ENCODE data around the gene SLC35F5.

DNA sequence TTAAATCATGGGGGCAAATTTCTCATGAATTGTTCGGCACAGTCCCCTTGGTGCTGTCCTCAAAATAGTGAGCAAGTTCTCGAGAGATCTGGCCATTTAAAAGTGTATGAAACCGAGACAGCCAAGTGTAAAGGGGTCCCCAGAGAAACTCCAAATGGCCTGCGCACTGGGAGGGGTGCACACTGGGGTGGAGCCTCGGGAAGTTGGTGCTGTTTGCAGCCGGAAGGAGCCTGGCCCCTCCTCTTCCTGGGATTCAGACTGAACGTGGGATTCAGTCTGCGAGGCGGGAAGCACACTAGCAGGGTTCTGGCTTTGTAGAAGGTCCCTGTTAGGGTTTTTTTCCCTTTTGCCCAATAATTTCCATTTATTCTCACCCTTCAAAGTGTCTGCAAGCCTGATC lies 80.6 kb downstream of the SLC35F5 start:
- TF ChIP-seq POLR2A (IDR thresholded peaks at IDR 0.05; ENCODE audit: low read depth, low read length) = no peak
- TF ChIP-seq, protein P1, sequence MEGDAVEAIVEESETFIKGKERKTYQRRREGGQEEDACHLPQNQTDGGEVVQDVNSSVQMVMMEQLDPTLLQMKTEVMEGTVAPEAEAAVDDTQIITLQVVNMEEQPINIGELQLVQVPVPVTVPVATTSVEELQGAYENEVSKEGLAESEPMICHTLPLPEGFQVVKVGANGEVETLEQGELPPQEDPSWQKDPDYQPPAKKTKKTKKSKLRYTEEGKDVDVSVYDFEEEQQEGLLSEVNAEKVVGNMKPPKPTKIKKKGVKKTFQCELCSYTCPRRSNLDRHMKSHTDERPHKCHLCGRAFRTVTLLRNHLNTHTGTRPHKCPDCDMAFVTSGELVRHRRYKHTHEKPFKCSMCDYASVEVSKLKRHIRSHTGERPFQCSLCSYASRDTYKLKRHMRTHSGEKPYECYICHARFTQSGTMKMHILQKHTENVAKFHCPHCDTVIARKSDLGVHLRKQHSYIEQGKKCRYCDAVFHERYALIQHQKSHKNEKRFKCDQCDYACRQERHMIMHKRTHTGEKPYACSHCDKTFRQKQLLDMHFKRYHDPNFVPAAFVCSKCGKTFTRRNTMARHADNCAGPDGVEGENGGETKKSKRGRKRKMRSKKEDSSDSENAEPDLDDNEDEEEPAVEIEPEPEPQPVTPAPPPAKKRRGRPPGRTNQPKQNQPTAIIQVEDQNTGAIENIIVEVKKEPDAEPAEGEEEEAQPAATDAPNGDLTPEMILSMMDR (conservative IDR thresholded peaks at IDR 0.05; ENCODE audit: low read depth, low read length) = no peak
- TF ChIP-seq, protein P2, sequence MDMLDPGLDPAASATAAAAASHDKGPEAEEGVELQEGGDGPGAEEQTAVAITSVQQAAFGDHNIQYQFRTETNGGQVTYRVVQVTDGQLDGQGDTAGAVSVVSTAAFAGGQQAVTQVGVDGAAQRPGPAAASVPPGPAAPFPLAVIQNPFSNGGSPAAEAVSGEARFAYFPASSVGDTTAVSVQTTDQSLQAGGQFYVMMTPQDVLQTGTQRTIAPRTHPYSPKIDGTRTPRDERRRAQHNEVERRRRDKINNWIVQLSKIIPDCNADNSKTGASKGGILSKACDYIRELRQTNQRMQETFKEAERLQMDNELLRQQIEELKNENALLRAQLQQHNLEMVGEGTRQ (IDR thresholded peaks at IDR 0.05; ENCODE audit: low read depth, low read length) = no peak
- TF ChIP-seq CHD1 (IDR thresholded peaks at IDR 0.05; ENCODE audit: low read depth, low read length) = no peak
- TF ChIP-seq MAZ (IDR thresholded peaks at IDR 0.05; ENCODE audit: borderline replicate concordance, low read depth, low read length) = no peak
- TF ChIP-seq CEBPB (IDR thresholded peaks at IDR 0.05; ENCODE audit: low read depth, low read length) = no peak
- no peak for TF ChIP-seq RAD21 (IDR thresholded peaks at IDR 0.05; ENCODE audit: low read length)
- TF ChIP-seq, protein P3, sequence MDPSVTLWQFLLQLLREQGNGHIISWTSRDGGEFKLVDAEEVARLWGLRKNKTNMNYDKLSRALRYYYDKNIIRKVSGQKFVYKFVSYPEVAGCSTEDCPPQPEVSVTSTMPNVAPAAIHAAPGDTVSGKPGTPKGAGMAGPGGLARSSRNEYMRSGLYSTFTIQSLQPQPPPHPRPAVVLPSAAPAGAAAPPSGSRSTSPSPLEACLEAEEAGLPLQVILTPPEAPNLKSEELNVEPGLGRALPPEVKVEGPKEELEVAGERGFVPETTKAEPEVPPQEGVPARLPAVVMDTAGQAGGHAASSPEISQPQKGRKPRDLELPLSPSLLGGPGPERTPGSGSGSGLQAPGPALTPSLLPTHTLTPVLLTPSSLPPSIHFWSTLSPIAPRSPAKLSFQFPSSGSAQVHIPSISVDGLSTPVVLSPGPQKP (IDR thresholded peaks at IDR 0.05; ENCODE audit: borderline replicate concordance, low read depth, low read length) = no peak
- no peak for TF ChIP-seq BHLHE40 (IDR thresholded peaks at IDR 0.05; ENCODE audit: low read depth, low read length)
- no peak for TF ChIP-seq SMC3 (IDR thresholded peaks at IDR 0.05; ENCODE audit: low read depth, low read length)
- TF ChIP-seq RCOR1 (IDR thresholded peaks at IDR 0.05; ENCODE audit: insufficient replicate concordance, low read length) = no peak
